GM20431 (cell line): ENCODE results near the gene IFI6.
"Not testable (repeated sequence)": the region's sequence is repeated elsewhere in the genome, so short reads cannot be mapped to it uniquely, and the experiment has no call there.

Source experiments
- in situ Hi-C: fragments of 300-500 bp; cut with MseI, MboI; formaldehyde crosslinking; loops from one replicate; pipeline ENCODE4 v1.15.0; 2020; ENCODE audit warnings: low sequenced_read_pairs; ENCODE audit not compliant: unreplicated experiment

The IFI6 gene

DNA sequence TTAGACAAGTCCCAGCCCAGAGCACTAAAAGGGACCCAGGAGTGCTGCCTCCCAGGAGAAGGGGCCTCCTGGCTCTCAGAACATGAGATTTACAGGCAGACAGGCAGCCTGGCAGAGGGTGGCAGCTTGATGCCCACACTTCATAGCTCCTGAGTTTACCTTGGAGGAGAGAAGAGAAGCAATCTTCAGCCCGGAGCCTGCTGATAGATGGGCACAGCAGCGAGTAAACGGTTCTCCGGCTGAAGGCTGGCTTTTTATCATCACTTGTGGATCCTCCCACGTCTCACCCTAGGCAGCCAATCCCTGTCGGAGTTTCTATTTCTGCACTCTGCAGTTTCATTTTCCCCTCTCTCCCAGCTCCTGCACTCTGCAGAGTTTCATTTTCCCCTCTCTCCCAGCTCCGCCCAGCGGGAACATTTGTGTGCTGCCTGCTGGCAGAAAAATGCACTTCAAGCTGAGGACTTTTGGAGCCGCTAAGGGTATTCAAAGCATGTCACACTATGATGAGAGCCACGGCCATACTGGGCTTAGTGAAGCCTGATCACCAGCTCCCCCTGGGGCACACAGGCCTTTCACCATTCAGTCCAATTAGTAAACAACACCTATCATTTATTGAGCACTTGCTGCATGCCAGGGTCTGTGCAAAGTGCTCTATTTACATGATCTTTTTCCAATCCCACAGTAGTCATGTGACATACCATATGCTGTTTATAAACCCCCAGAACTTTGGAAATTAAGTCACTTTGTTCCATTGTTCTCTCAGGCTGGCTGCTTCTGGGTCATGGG lies at the start of gene IFI6:
Gene IFI6 (minus strand): TSS at position 229 of the 786 bp plus-strand sequence. CDS start 2,878 bp downstream, outside the sequence.
- in situ Hi-C loops, result no loop called here

- in situ Hi-C loops, result no loop called here
Measured at GRCh38 chr1:27719286-27720251, 47.6 kb upstream of the IFI6 start.

DNA sequence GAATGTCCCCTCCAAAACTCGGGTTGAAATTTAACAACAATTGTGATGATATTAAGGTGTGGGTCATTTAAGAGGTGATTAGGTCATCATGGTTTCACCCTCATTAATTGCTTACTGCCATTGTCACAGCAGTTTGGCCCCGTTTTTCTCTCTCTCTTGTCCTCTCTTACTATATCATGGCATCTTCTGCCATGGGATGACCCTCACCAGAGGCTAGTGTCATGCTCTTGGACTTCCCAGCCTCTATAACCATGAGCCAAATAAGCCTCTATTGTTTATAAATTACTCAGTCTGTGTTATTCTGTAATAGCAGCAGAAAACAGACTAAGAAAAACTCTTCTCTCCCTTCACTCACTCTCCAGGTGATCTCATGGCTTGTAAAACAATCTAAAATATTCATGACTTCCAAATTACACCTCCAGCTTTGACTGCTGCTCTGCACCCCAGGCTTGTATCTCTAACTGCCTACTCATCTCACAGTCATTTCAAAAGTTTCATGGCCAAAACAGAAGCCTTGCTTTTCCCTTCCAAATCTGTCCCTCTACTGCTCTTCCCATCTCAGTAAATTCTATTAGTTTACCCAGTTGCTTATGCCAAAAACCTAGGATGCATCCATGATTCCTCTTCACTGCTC lies 44.4 kb upstream of the IFI6 start:
- in situ Hi-C loops, result no loop called here

- in situ Hi-C loops, result no loop called here
Measured at GRCh38 chr1:27713869-27714513, 42.0 kb upstream of the IFI6 start.

DNA sequence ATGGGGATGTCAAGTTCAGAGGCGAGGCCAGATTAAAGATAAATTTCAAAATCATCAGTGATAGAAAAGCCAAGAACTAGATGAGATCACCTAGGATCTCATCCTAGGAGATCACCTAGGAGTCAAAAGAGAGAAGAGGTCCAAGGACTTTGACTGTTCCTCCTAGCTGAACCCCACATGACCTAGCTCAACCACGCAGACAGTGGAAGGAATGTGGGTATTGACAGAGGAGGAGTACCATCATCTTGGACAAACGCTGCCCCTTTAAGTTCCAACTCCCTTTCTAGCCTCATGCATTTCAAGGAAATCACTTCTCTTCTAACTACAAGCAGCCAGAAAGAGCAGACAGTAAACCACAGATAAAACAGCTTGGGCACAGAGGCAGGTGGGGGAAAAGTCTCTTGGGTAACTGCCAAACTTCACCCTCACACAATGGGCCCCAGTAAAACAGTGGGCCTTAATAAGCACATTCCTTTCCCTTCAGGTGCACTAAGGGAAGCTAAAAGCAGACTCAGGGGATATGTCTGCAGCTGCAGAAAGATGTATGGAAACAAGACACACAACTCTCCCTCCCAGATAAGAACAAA lies 41.2 kb upstream of the IFI6 start:
- in situ Hi-C loops, result no loop called here

GRCh38 chr1:27710574-27710973 lies 38.6 kb upstream of the IFI6 start:
- in situ Hi-C loops, result no loop called here

- in situ Hi-C loops, result no loop called here
Measured at GRCh38 chr1:27705545-27705944, 33.6 kb upstream of the IFI6 start.

DNA sequence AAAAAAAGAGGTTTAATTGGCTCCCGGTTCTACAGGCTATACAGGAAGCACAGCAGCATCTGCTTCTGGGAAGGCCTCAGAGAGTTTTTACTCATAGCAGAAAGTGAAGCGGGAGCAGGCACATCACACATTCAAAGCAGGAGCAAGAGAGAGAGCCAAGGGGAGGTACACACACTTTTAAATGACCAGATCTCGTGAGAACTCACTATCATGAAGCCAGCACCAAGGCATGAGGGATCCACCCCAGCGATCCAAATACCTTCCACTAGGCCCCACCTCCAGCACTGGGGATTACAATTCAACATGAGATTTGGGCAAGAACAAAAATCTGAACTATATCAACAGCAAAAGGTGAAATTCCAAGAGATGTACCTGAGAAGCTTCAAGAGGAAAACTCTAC lies 33.0 kb upstream of the IFI6 start:
- in situ Hi-C loops, result no loop called here

DNA sequence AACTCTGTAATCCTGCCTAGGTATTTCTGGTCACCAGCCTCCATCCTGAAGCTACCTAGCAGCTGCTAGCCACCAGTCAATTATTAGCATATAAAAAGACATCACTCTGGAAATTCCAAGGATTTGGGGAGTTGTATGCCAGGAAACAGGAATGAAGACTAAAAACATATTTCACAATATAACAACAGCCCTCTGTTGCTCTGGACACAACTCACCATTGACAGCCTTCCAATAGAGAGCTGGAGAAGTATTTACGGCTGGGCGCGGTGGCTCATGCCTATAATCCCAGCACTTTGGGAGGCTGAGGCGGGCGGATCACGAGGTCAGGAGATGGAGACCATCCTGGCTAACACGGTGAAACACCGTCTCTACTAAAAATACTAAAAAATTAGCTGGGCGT lies 24.8 kb upstream of the IFI6 start:
- in situ Hi-C loops, result not testable (repeated sequence)

GRCh38 chr1:27690183-27690582 lies 18.2 kb upstream of the IFI6 start:
- in situ Hi-C loops, result no loop called here

DNA sequence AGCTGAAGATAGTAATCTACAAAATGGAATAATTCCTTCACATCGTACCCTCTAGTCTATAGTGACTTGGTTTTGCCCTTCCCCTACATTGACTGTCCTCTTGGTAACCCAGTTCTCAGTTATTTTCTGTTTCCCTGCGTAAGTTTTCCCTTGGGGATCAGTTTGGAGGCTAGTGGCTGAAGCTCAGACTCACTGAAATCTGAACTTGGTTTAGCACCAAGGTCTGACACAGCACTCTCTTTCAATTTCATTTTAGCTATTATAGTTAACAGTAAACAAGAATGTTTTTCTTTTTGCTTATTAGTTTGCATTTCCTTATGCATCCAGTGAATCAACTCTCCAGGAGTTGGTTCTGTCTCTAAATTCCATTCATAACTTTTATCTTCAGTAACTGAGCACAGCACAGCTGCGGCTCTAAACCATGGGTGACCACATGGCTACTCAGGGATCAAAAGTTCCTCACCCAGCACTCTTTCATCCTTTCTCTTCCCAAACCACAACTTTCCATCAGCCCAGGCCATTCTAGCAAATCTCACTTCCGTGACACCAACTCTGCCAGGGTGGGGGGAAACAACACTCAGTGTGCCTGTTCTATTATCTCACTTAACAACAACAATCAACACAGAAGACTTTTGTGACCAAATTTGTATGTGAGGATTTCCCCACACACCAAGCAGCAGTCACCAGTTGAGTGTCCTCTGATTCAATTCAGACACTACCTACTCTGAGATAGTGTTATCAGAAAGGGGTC lies 17.6 kb upstream of the IFI6 start:
- in situ Hi-C loops, result no loop called here

- in situ Hi-C loops, result no loop called here
Measured at GRCh38 chr1:27687906-27688305, 15.9 kb upstream of the IFI6 start.

GRCh38 chr1:27686223-27686990 lies 14.4 kb upstream of the IFI6 start:
- in situ Hi-C loops, result no loop called here

DNA sequence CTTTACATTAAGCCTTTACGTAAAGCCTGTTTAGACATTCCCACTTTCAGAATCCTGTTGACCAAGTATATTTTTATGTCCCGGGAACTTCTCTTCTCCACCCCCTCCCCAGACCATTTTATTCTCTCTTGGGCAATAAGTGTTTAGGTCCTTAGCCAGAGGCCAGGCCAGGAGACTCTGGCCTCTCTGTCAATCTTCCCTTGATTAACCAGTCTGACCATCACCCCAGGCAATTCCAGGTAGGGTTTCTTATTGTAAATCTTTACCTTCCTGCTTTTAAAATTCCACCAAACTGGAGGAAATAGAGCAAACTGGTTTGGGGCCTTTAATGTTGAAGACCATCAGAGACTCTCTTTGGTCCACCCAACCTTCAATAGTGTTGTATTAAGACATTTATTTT lies 12.2 kb upstream of the IFI6 start:
- in situ Hi-C loops, result no loop called here

- in situ Hi-C loops, result no loop called here
Measured at GRCh38 chr1:27682351-27682944, 10.5 kb upstream of the IFI6 start.

GRCh38 chr1:27681580-27681979 lies 9.6 kb upstream of the IFI6 start:
- in situ Hi-C loops, result not testable (repeated sequence)

GRCh38 chr1:27680225-27680791 lies 8.3 kb upstream of the IFI6 start:
- in situ Hi-C loops, result not testable (repeated sequence)

DNA sequence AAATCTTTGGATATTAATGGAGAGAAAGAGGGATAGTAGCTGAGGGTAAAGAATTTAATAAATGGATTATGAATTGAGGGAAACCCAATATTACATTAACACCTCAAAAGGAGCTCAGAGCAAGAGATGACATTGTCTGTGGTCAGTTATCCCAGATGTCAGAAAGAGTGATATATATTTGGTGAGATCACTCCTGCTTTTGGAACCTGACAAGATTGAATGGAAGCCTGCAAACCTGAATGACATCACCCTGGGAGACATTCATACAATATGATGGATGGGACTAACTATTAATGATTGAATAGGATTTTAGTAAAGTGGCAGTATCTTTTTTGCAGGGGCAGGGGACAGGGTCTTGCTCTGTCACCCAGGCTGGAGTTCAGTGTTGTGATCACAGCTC lies 6.8 kb upstream of the IFI6 start:
- in situ Hi-C loops, result no loop called here
